GM20431 (cell line): ENCODE data around the gene HAUS2.

ENCODE experiments used
- in situ Hi-C: fragments of 300-500 bp; cut with MseI, MboI; formaldehyde crosslinking; loops from one replicate; pipeline ENCODE4 v1.15.0; 2020; ENCODE audit warnings: low sequenced_read_pairs; ENCODE audit not compliant: unreplicated experiment

The HAUS2 gene

DNA sequence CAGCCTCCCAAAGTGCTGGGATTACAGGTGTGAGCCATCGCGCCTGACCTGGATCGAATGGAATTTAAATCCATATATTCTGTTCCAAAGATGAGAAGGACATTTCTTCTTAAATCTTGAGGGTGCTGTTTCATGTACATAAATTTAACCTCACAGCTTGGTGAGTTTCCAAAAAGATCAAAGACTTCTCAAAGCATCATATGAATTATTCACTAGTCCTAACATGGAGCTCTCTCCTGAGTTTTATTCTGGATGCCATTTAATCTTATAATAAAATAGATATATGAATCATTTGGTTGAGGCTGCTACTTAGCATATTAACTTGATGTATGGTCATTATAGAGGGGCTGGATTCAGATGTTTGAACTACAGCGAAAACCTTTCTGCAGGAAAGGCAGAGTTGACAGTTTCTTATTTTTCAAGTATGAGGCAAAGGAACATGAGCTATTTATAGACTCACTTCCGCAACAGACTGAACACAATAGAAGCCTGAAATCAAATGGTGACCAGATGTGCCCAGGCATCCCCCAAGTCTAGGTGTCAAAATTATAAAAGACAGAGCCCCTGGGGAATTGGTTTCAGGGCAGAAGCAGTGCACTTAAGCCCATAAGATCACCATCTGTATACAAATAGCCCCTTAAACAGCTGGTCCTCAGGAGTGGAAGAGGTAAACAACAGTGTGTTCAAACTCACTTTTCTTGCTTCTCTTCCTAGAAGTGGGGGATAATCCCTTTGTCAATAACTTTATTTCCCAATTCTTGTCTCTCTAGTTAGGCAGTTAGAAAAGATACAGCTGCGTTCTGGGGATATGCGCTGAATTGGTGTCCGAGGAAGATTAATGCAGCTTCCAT lies 56.5 kb downstream of the HAUS2 start:
- in situ Hi-C loops: no loop called here

GRCh38 chr15:42605796-42606195 lies 57.2 kb downstream of the HAUS2 start:
- in situ Hi-C loops: no loop called here

DNA sequence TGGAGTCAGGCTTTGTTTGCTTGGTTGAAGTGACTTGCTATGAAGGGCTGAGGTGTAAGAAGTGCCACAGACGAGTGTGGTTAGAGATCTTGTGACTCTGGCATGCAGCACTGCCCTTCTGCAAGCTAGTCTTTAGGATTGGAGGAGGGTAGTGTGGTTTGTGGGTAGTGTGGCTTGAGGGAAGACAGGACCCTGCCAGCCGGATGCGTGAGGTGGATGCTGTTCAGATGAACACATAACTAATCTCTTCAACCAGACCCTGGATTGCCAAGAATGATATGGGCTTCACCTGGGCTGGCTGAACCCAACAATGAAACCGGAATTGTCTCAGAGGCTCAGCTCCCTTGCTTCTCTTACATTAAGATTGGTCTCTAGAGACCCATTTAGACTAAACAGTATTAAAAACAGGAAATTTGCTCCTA lies 59.5 kb downstream of the HAUS2 start:
- in situ Hi-C loops: no loop called here

- in situ Hi-C loops: no loop called here
These were observed 60.3 kb downstream of the HAUS2 start for GRCh38 chr15:42608752-42609488.

- in situ Hi-C loops: no loop called here
These were observed 62.9 kb downstream of the HAUS2 start for GRCh38 chr15:42611532-42611931.

- in situ Hi-C loops: no loop called here
These were observed 63.8 kb downstream of the HAUS2 start for GRCh38 chr15:42612367-42612912.

GRCh38 chr15:42616107-42616506 lies 67.5 kb downstream of the HAUS2 start:
- in situ Hi-C loops: no loop called here
